HL-60 (cell line): ENCODE results near the gene UGT2B28.
"Not testable (repeated sequence)": the region's sequence is repeated elsewhere in the genome, so short reads cannot be mapped to it uniquely, and the experiment has no call there.

Source experiments
- DNase-seq, 2 experiments: peaks; one replicate each; pipeline ENCODE4 v3.0.0-alpha.2; 2010 to 2020; ENCODE audit warnings: low read depth in 1 of 2, low spot score in 1 of 2
- H3K27ac ChIP-seq: fragments of 250-450 bp; sonication (Bioruptor Pico); replicated peaks from 2 replicates; pipeline ENCODE4 v1.5.1; 2020; ENCODE audit warnings: mild to moderate bottlenecking, moderate library complexity
- H3K27me3 ChIP-seq: fragments of 250-450 bp; sonication (Bioruptor Pico); 2 replicates; pipeline ENCODE4 v1.5.1; 2021; ENCODE audit warnings: mild to moderate bottlenecking, moderate library complexity; ENCODE audit not compliant: insufficient read depth, poor library complexity, severe bottlenecking
- H3K4me3 ChIP-seq: replicated peaks from 2 replicates; pipeline ENCODE4 v1.5.1; 2011; ENCODE audit warnings: mild to moderate bottlenecking, control low read depth, low read length; ENCODE audit not compliant: insufficient read depth
- CTCF ChIP-seq: IDR thresholded peaks from one replicate; pipeline ENCODE4 v1.5.1; 2011; ENCODE audit warnings: low read length, control low read depth, inconsistent platforms; ENCODE audit not compliant: insufficient read depth
- GABPA ChIP-seq: IDR thresholded peaks from 2 replicates; pipeline ENCODE4 v1.6.1; 2012; ENCODE audit warnings: low read depth
- POLR2AphosphoS5 ChIP-seq: IDR thresholded peaks from 2 replicates; pipeline ENCODE4 v1.6.1; 2012; ENCODE audit warnings: low read depth
- REST ChIP-seq: IDR thresholded peaks from 2 replicates; pipeline ENCODE4 v1.6.1; 2012; ENCODE audit warnings: low read depth; ENCODE audit not compliant: insufficient replicate concordance
- SPI1 ChIP-seq: IDR thresholded peaks from 2 replicates; pipeline ENCODE4 v1.6.1; 2012; ENCODE audit warnings: low read depth, mild to moderate bottlenecking, borderline replicate concordance

The UGT2B28 gene

GRCh38 chr4:69308426-69309033 lies 28.3 kb downstream of the UGT2B28 start:
- not testable (repeated sequence) for H3K27me3 ChIP-seq

GRCh38 chr4:69309549-69310076 lies 29.3 kb downstream of the UGT2B28 start:
- not testable (repeated sequence) for H3K27me3 ChIP-seq, H3K4me3 ChIP-seq
- peak overlapping the region; percentile 86 for H3K27ac ChIP-seq
- peak in 1 of 2 experiments; percentile 54 for DNase-seq
- 0 out of 2 replicates have a peak, but pooled peaks have one; percentile 25 for TF ChIP-seq POLR2AphosphoS5

More at GRCh38 chr4:69308426-69309033, 28.3 kb downstream of the UGT2B28 start:
- not testable (repeated sequence) for H3K4me3 ChIP-seq, DNase-seq
- peak overlapping the region; percentile 86 for H3K27ac ChIP-seq

GRCh38 chr4:69310262-69310661 lies 30.0 kb downstream of the UGT2B28 start:
- not testable (repeated sequence) for H3K4me3 ChIP-seq, H3K27me3 ChIP-seq, DNase-seq
- peak overlapping the region; percentile 86 for H3K27ac ChIP-seq

- peak; percentile 39 for TF ChIP-seq CTCF
- H3K4me3 ChIP-seq, H3K27ac ChIP-seq, H3K27me3 ChIP-seq: not testable (repeated sequence)
- peak in 1 of 2 experiments; percentile 20 for DNase-seq
Measured at GRCh38 chr4:69317669-69318298, 37.5 kb downstream of the UGT2B28 start.

GRCh38 chr4:69321153-69321729 lies 41.0 kb downstream of the UGT2B28 start:
- DNase-seq = no peak
- no peak for TF ChIP-seq GABPA
- no peak for TF ChIP-seq REST
- TF ChIP-seq CTCF = no peak
- TF ChIP-seq POLR2AphosphoS5 = no peak
- H3K27me3 ChIP-seq = no peaks in the 10 kb centered on the region
- H3K27ac ChIP-seq = no peak overlapping the region
- H3K4me3 ChIP-seq = no peak overlapping the region

- Histone ChIP-seq H3K4me3 (no peak overlapping the region), H3K27me3 (no peaks in the 10 kb centered on the region), H3K27ac (no peak overlapping the region)
- no peak for TF ChIP-seq SPI1
- no peak for TF ChIP-seq POLR2AphosphoS5
- TF ChIP-seq GABPA = no peak
- TF ChIP-seq CTCF = no peak
- no peak for TF ChIP-seq REST
- no peak for DNase-seq
Measured at GRCh38 chr4:69322055-69322454, 41.8 kb downstream of the UGT2B28 start.
